Activated T-helper 1 cell treated with Interleukin-2 at 50 U/mL for 16 hours (primary cell): ENCODE data around the gene SLC24A4.

ENCODE experiments used
- DNase-seq: peaks from one replicate; pipeline ENCODE4 v3.0.0-alpha.2; 2020; ENCODE audit warnings: low read depth

Gene SLC24A4

GRCh38 chr14:92549859-92550230, 226.9 kb downstream of the SLC24A4 start:
- DNase-seq: no peak
